Cardiac muscle cell (in vitro differentiated cells and primary cell): Measurements from ENCODE around the gene FOXI1. TPM values are rescaled to one million over a fixed set of nuclear protein-coding genes. Genes with fewer than 3 reads are reported as not detected.
"Not testable (repeated sequence)": the region's sequence is repeated elsewhere in the genome, so short reads cannot be mapped to it uniquely, and the experiment has no call there.

Experiments
- DNase-seq, 2 donors: peaks; one replicate each; pipeline versions ENCODE4 v3.0.0 to v3.0.0-alpha.2; 2010 to 2017; ENCODE audit warnings: low read depth in 1 of 2, low spot score in 1 of 2
- H3K27ac ChIP-seq: fragments of 200-600 bp; sonication (generic); 2 replicates; pipeline ENCODE4 v1.5.1; 2016
- H3K27me3 ChIP-seq: fragments of 200-600 bp; sonication (generic); 2 replicates; pipeline ENCODE4 v1.6.0; 2016; ENCODE audit warnings: control low read depth
- H3K36me3 ChIP-seq: fragments of 200-600 bp; sonication (generic); 2 replicates; pipeline ENCODE4 v1.5.1; 2016; ENCODE audit warnings: control low read depth
- H3K4me1 ChIP-seq: fragments of 200-600 bp; sonication (generic); 2 replicates; pipeline ENCODE4 v1.8.1; 2017; ENCODE audit warnings: low read depth, mild to moderate bottlenecking, mixed run types
- H3K4me3 ChIP-seq: fragments of 200-600 bp; sonication (generic); 2 replicates; pipeline ENCODE4 v1.5.1; 2016; ENCODE audit warnings: mild to moderate bottlenecking
- H3K9me3 ChIP-seq: fragments of 200-600 bp; sonication (generic); 2 replicates; pipeline ENCODE4 v1.5.1; 2017; ENCODE audit warnings: low read depth, mild to moderate bottlenecking, control low read depth
- CTCF ChIP-seq: IDR thresholded peaks from 2 replicates; pipeline ENCODE4 v1.5.1; 2012; ENCODE audit warnings: low read depth, mild to moderate bottlenecking, low read length
- polyA plus RNA-seq: library from polyadenylated mRNA; unstranded; fragments of >200 nt; fragmentation: Nextera tagmentation; extraction: Ambion mirVana; gene quantifications from 2 replicates; pipeline ENCODE4 v1.2.1, GENCODE V29; 2016
- total RNA-seq: library from RNA; depleted of rRNA; stranded (reverse); fragments of >200 nt; gene quantifications from 2 replicates; pipeline ENCODE4 v1.2.3, GENCODE V29; 2016

Gene FOXI1
- total and polyA plus RNA-seq, 2 experiments from 2014 or later, result not detected

- Histone ChIP-seq H3K4me3 (no peak overlapping the region), H3K27me3 (no peaks in the 10 kb centered on the region), H3K4me1 (no peaks in the 10 kb centered on the region), H3K27ac (no peak overlapping the region), H3K9me3 (no peaks in the 10 kb centered on the region), H3K36me3 (no peaks in the 10 kb centered on the region)
- TF ChIP-seq CTCF, result no peak
- no peak for DNase-seq
These were observed 32.6 kb downstream of the FOXI1 start for GRCh38 chr5:170138273-170138672.

GRCh38 chr5:170139786-170140335, 34.2 kb downstream of the FOXI1 start:
- no peaks in the 10 kb centered on the region for H3K36me3 ChIP-seq
- no peaks in the 10 kb centered on the region for H3K27me3 ChIP-seq
- H3K9me3 ChIP-seq, result no peaks in the 10 kb centered on the region
- DNase-seq, result no peak
- H3K27ac ChIP-seq, result no peak overlapping the region
- no peak for TF ChIP-seq CTCF
- no peaks in the 10 kb centered on the region for H3K4me1 ChIP-seq
- H3K4me3 ChIP-seq, result no peak overlapping the region

- H3K36me3 ChIP-seq, H3K4me3 ChIP-seq, H3K4me1 ChIP-seq, H3K9me3 ChIP-seq, H3K27ac ChIP-seq, DNase-seq, H3K27me3 ChIP-seq: not testable (repeated sequence)
These were observed 35.5 kb downstream of the FOXI1 start for GRCh38 chr5:170141196-170141595.

GRCh38 chr5:170141636-170142035, 35.9 kb downstream of the FOXI1 start:
- H3K27ac ChIP-seq, result no peak overlapping the region
- TF ChIP-seq CTCF, result no peak
- no peaks in the 10 kb centered on the region for H3K9me3 ChIP-seq
- no peaks in the 10 kb centered on the region for H3K27me3 ChIP-seq
- no peaks in the 10 kb centered on the region for H3K4me1 ChIP-seq
- H3K4me3 ChIP-seq, result no peak overlapping the region
- no peak for DNase-seq
- no peaks in the 10 kb centered on the region for H3K36me3 ChIP-seq

- Histone ChIP-seq H3K36me3 (no peaks in the 10 kb centered on the region), H3K27me3 (no peaks in the 10 kb centered on the region), H3K9me3 (no peaks in the 10 kb centered on the region), H3K27ac (no peak overlapping the region), H3K4me3 (no peak overlapping the region), H3K4me1 (no peaks in the 10 kb centered on the region)
- TF ChIP-seq CTCF, result no peak
- no peak for DNase-seq
These were observed 36.5 kb downstream of the FOXI1 start for GRCh38 chr5:170142196-170142595.

- DNase-seq, result no peak
- Histone ChIP-seq H3K27ac (no peak overlapping the region), H3K9me3 (no peaks in the 10 kb centered on the region), H3K27me3 (no peaks in the 10 kb centered on the region), H3K4me3 (no peak overlapping the region), H3K36me3 (no peaks in the 10 kb centered on the region), H3K4me1 (no peaks in the 10 kb centered on the region)
- no peak for TF ChIP-seq CTCF
These were observed 37.4 kb downstream of the FOXI1 start for GRCh38 chr5:170143091-170143490.
